ENCODE measurements around the gene CAMK2A.
A peak's percentile ranks its signal among the peaks of the same experiment; 100 is the strongest.

DNA sequence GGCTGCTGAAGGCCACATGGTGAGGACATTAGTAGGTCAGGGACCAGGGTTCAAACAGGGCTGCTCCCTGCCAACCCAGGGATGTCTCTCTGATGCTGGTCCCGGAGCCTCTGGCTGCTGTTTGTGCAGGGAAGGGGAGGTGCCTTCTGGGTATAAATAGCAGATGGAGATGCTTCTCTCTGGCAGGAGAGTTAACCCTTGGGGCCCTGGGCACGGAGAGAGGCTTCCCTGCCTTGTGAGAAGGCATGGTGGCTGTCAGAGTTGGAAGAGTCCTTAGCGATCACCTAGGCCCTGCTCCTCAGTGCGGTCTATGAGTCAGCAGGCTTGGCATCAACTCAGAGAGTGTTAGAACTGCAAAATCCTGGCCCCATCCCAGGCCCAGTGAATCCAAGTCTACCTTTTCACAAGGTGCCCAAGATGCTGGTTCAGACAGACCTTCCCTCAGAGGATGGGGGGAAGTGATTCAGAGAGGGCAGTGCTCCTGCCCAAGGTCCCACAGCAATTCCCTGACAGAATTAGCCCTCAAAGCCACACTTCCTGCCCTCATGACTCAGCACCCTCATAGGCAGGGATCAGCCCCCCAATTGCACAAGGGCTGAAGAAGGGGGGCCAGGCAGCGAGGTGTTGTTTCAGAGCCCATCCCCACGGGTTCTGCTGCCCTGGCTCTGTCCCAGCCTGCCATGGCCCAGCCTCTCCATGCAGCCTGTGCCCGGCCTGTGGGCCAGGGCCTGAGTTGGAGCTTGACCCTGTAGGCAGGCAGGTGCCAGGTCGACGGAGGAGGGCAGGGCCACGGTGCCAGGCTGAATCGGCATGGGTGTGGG lies 25.6 kb downstream of the CAMK2A start:
- peak; percentile 77; the same call in 1 of the 2 replicates for TF ChIP-seq JUND (IDR thresholded peaks at IDR 0.05)
- no peak for TF ChIP-seq ELF1 (IDR thresholded peaks at IDR 0.05)
